HFF-Myc (cell line): Measurements from ENCODE around the gene PHTF2.

Experiments used
- DNase-seq: peaks from one replicate; pipeline ENCODE4 v3.0.0-alpha.2; 2011; ENCODE audit warnings: low read depth; ENCODE audit errors: extremely low read depth
- H3K4me3 ChIP-seq: replicated peaks from 2 replicates; pipeline ENCODE4 v1.5.1; 2011; ENCODE audit warnings: low read depth, mild to moderate bottlenecking, control low read depth, low read length
- CTCF ChIP-seq: IDR thresholded peaks from 2 replicates; pipeline ENCODE4 v1.5.1; 2012; ENCODE audit warnings: mild to moderate bottlenecking, low read depth, low read length, control low read depth; ENCODE audit errors: missing control alignments

The PHTF2 gene

DNA sequence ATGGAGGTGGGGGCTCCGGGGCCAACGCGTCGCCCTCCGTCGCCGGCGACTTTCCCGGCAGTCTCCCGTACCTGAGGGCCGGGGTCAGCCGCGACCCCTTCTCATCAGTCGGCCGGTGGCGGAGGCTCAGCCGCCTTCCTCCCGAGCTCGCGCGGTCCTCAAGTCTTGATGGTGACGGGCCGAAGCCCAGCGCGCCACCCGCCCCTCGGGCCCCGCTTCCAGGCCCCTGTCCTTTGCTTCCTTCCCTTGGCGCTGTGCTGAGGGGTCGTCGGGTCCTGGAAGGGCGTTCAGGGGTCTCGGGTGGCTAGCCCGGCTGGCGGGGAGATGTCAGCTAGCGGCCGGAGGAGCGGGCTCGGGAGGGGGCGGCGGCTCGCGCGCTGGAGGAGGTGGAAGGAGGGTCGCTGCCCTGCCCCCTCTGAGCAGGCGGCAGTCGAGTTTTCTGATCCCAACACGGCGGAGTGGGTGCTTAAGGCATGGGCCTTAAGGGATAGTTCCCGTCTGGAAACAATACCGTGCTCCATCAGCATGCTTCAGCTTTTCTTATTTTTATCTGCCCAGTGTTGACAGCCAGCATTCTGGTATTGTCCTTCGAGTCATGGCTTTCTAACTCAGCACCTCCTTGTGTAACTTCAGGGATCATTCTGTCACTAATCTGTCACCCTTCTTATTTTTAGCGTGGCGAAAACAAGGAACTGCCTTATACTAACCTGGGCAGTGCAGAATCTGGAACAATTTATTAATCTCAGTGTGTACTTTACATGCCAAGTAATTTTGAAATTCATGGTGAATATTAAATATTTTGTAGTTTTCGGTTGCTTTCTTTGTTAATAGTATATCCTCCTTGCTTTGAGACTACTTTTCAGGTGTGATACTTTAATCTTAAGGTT lies 748 bp downstream of the PHTF2 start:
- TF ChIP-seq CTCF = no peak
- H3K4me3 ChIP-seq = peak overlapping the region; percentile 95
- no peak for DNase-seq

DNA sequence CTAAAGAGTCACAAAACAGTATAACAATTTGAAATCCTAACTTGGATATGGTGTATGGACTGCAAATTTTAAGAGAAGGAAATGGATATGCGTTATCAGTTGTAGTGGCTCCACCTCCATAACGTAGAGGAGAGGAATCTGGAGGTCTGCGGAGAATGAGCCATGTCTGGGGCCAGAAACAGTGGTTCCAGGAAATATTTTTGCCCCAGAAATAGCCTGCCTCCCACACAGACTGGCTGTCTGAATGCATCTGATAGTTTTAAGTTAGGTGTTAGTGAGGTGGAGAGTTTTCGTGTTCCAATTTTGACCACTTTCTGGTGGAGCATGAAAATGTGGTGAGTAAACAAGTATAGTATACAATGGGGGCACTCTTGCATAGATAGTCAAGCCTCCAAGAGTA lies 1.6 kb downstream of the PHTF2 start:
- no peak for TF ChIP-seq CTCF
- peak overlapping the region; percentile 95 for H3K4me3 ChIP-seq
- no peak for DNase-seq

DNA sequence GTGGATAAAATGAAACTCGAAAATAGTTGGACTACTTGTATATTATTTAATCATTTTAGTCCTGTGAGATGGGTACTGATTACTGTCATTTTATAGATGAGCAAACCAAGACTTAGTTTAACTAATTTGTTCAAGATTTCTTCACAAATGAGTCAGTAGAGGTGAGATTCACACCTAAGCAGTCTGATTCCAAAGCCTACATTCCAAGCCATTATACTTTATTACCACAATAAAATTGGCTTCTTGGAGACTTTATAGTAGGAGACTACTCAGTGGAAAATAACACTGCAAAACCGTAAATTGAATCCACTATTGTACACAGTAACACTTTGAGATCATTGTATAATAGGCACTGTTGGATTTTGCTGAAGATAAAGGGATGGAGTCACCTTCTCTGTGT lies 2.2 kb downstream of the PHTF2 start:
- DNase-seq = no peak
- TF ChIP-seq CTCF = no peak
- H3K4me3 ChIP-seq = no peak overlapping the region

GRCh38 chr7:77802557-77803405 lies 4.2 kb downstream of the PHTF2 start:
- DNase-seq = no peak
- TF ChIP-seq CTCF = no peak
- H3K4me3 ChIP-seq = no peak overlapping the region

GRCh38 chr7:77806425-77806824 lies 7.9 kb downstream of the PHTF2 start:
- no peak for DNase-seq
- H3K4me3 ChIP-seq = no peak overlapping the region
- TF ChIP-seq CTCF = no peak

- TF ChIP-seq CTCF = no peak
- no peak for DNase-seq
- no peak overlapping the region for H3K4me3 ChIP-seq
Measured at GRCh38 chr7:77808517-77808916, 9.9 kb downstream of the PHTF2 start.
